Measurements from ENCODE around the gene TNFSF10. TPM values are rescaled to one million over a fixed set of nuclear protein-coding genes. Genes with fewer than 3 reads are reported as not detected.

The TNFSF10 gene
- total and polyA plus RNA-seq, 10 of the 15 experiments (the other 5 are each of a cell fraction or from before 2014, with no cell fraction given): 2.1 to 12.3 (median 4.4) TPM

- TF ChIP-seq ZNF274 (IDR thresholded peaks at IDR 0.05; ENCODE audit: insufficient read depth, insufficient read length) (no peak), RB1 (IDR thresholded peaks at IDR 0.05; ENCODE audit: borderline replicate concordance) (no peak), ZNF384 (IDR thresholded peaks at IDR 0.05; ENCODE audit: borderline replicate concordance, low read depth, low read length) (no peak), SREBF2 (IDR thresholded peaks at IDR 0.05; ENCODE audit: low read length) (no peak), IKZF1 (conservative IDR thresholded peaks at IDR 0.05) (no peak), CHD2 (IDR thresholded peaks at IDR 0.05; ENCODE audit: borderline replicate concordance, low read depth, low read length) (no peak), ATF7 (IDR thresholded peaks at IDR 0.05; ENCODE audit: low read depth) (no peak), TARDBP (IDR thresholded peaks at IDR 0.05; ENCODE audit: borderline replicate concordance) (no peak)
These were observed 3.5 kb downstream of the TNFSF10 start (continued) for GRCh38 chr3:172519740-172520139.

- peaks cover 18% of the 10 kb centered on the region for H3K79me2 ChIP-seq (ENCODE audit: control insufficient read depth, insufficient read depth, low read length)
- no peak overlapping the region for H2AFZ ChIP-seq (ENCODE audit: control insufficient read depth, low read depth, low read length)
- H3K9me3 ChIP-seq (replicated peaks; ENCODE audit: control insufficient read depth, insufficient read depth, low read length): no peaks in the 10 kb centered on the region
- H3K36me3 ChIP-seq (ENCODE audit: control insufficient read depth in 2 of 2, insufficient read depth in 2 of 2, low read length in 1 of 2): no peaks in the 10 kb centered on the region; a peak in 1 of 4 replicates
- in situ Hi-C loops (cut with MboI) (no loop called here), intact Hi-C loops (cut with micrococcal nuclease; ENCODE audit: unreplicated experiment) (no loop called here)
- RAD21 ChIA-PET (ENCODE audit: unreplicated experiment): interaction anchor here (1.0 to 3.5 kb wide), 3 partner anchors 11 to 117 kb away, joined by 3 to 18 read pairs (median 4); no protein-coding TSS in a partner anchor
- H3K9ac ChIP-seq (ENCODE audit: control insufficient read depth, insufficient read depth, low read length): no peak overlapping the region
- no peak overlapping the region for H3K27ac ChIP-seq (ENCODE audit: control insufficient read depth, insufficient read depth)
- no TSS peak for BruUV-seq (replicated peaks)
- H3K27me3 ChIP-seq (replicated peaks in 1 of 2; ENCODE audit: control insufficient read depth in 2 of 2, insufficient read depth in 2 of 2, low read length in 1 of 2): no peaks in the 10 kb centered on the region
- CTCF ChIA-PET: interaction anchor here (0.6 to 2.9 kb wide), 5 partner anchors 11 to 150 kb away, joined by 3 to 15 read pairs (median 3); no protein-coding TSS in a partner anchor
- 100% methylated on average over 2 of the region's 2 CpGs for WGBS (ENCODE audit: insufficient coverage, insufficient replicate concordance, low lambda C conversion rate, missing lambda C conversion rate)
- SMC1A ChIA-PET (ENCODE audit: uncharacterized antibody, unreplicated experiment): interaction anchor here (1.1 to 2.8 kb wide), 4 partner anchors 11 to 77 kb away, joined by 3 to 21 read pairs (median 4); no protein-coding TSS in a partner anchor
- H4K20me1 ChIP-seq (ENCODE audit: control insufficient read depth, insufficient read depth): no peaks in the 10 kb centered on the region
- H3K4me2 ChIP-seq (ENCODE audit: control insufficient read depth, insufficient read depth): no peak overlapping the region; the same call in 1 of the 2 replicates
- FAIRE-seq (no peak), DNase-seq (ENCODE audit: low read depth, low spot score) (no peak), ATAC-seq (no peak)
- peaks cover 10% of the 10 kb centered on the region; the same call in 1 of the 2 replicates for H3K4me1 ChIP-seq (ENCODE audit: control insufficient read depth, insufficient read depth, low read length)
- no peak overlapping the region for H3K4me3 ChIP-seq
- POLR2A ChIA-PET: no interaction called here
- TF ChIP-seq EED (IDR thresholded peaks at IDR 0.05; ENCODE audit: low read depth): no peak
- no peak for TF ChIP-seq RAD21 (IDR thresholded peaks at IDR 0.05; ENCODE audit: insufficient read depth, low read depth, low read length)
- TF ChIP-seq KDM1A (IDR thresholded peaks at IDR 0.05; ENCODE audit: borderline replicate concordance): no peak
- TF ChIP-seq SP1 (IDR thresholded peaks at IDR 0.05; ENCODE audit: low read depth, low read length): no peak
- TF ChIP-seq SKIL (IDR thresholded peaks at IDR 0.05; ENCODE audit: low read depth, poor library complexity, severe bottlenecking): no peak
- no peak for TF ChIP-seq CEBPZ (IDR thresholded peaks at IDR 0.05; ENCODE audit: low read depth, low read length)
- TF ChIP-seq ZNF207 (IDR thresholded peaks at IDR 0.05; ENCODE audit: borderline replicate concordance): no peak
- TF ChIP-seq CBFB (IDR thresholded peaks at IDR 0.05; ENCODE audit: low read depth): no peak
These were observed 4.1 kb downstream of the TNFSF10 start for GRCh38 chr3:172518929-172519640.

Measured in GM12878 (cell line).